Epithelial cell of alveolus of lung (primary cell): ENCODE results near the gene EPHA7. TPM values are rescaled to one million over a fixed set of nuclear protein-coding genes. Genes with fewer than 3 reads are reported as not detected.

Experiments
- total RNA-seq: library from RNA; depleted of rRNA; stranded (reverse); fragments of >200 nt; gene quantifications from 2 replicates; pipeline ENCODE4 v1.2.1, GENCODE V29; 2015

Gene EPHA7
- total RNA-seq: 1.2 and 1.4 TPM in 2 replicates

GRCh38 chr6:93419304-93420162, at the start of gene EPHA7:
Gene EPHA7 (minus strand): TSS chr6:93419559. CDS start chr6:93419341, 218 bp downstream.

